Measurements from ENCODE around the gene MTCL1.

The MTCL1 gene

DNA sequence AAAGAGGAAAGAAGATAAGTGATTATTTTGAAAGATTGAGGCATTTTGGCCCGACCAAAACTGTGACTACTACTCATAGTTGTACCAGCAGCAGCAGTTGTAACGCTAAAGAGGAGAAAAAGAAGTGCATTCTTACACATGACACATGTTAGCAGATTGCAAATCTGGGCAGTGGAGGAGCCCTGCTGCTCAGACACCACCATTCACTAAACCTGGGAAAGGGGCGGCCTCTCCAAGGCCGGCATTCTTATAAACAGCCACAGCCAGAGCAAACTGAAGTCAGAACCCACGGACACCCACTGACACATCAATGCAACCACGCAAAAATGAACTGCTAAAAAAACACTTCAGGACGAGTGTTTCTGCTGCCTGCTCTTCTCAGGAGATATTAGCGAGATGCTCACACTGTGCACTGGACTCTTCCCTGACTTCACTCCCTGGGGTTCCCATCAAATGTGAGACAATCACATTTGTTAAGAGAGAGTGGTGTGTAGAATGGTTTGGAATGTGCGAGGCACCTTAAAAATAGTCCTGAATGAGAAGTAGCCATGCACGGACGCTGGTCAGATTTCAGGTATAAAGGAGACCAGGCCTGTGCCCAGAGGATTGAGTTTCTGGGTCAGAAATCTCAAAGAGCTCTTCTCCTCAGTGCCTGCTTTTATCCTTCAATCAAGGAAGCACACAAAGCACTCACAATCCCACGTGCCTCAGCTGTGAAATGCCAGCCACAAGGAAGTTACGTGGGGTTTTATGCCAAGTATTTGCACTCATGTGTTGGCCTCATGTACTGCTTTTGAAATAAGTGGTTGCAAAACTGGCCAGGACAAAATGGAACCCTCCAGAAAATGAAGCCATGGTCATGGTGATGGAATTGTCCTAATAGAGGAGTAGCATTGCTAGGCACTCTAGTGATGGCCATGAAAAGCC is 83.4 kb downstream of the MTCL1 start:
- in situ Hi-C loops (cut with HindIII; ENCODE audit: low sequenced_read_pairs): no loop called here

DNA sequence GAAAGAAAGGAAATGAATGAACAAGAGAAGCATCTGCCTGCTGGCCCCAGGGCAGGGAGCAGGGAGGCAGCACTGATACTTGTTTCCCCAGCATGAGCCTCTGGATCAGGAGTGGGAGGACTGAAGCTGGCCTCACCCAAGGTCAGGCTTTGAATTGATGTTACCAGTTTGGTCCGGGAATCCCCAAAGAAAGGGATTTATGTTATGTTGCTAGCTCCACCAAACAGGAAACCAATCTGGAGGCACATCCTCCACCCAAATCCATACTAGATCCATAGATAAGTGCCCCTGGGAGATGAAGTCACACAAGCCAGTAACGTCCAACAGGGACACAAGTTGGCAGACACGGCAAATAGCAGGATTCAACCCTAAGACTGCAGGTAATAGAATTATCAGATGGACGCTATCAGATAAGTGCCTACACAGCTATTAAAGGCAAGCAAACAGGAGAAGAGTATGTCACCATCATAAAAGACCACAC is 85.9 kb downstream of the MTCL1 start:
- in situ Hi-C loops (cut with HindIII; ENCODE audit: low sequenced_read_pairs): no loop called here

DNA sequence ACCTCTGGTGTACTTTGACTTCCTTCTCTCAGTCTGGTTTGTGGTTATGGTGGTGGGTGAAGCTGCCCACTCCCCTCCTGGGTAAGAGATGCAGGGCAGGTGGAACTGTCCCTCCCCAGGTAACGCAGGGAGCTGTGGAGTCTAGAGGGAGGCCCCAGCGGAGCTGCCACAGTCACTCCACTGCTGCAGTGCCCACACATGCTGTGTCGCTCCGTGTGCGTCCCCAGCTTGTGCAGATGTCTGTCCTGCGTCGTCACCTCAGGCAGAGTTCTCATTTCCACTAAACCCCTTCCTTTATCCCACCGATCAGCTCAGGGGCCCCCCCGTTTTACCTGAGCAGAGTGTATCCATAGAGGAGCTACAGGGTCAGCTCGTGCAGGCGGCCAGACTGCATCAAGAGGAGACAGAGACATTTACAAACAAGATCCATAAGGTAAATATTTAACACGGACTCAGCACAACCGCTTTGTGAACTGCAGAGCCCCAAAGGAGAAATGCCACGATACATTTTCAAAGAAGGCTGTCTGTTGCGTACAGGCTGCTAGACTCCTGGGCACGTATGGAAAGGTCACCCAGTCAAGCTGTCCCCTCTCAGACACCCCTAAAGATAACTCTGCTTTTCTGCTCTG is 87.4 kb downstream of the MTCL1 start:
- in situ Hi-C loops (cut with HindIII; ENCODE audit: low sequenced_read_pairs): no loop called here

DNA sequence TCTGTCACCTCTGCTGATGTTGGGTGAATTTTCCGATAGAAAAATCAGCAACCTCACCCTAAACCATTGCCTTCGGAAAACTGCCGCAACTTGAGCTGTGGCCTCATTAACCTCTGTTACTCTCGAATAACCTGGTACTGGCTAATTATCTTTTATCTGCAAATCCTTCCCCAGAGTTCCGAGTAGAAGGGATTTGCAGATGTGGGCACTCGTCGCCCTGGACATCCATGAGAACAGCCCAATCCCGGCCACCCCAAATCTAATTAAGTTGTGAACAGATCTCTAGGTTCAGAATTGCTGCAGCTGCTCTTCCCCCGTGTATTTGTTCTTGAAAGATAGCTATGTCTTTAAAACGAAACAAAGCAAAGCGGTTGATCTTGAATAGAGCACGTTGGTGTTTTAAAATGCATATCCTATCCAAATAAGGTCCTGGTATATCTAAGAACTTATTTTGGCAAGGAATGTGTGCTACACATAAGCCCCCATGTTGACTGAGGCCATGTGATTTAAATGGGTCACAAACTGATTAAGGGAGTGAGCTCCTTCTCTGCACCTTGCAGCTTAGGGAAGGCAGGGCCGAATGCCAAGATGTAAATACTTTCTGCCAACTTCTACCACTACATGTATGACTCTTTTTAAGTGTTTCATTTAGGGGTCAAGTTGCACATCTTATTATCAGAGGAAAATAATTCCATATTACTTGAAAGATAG is 88.2 kb downstream of the MTCL1 start:
- in situ Hi-C loops (cut with HindIII; ENCODE audit: low sequenced_read_pairs): no loop called here

DNA sequence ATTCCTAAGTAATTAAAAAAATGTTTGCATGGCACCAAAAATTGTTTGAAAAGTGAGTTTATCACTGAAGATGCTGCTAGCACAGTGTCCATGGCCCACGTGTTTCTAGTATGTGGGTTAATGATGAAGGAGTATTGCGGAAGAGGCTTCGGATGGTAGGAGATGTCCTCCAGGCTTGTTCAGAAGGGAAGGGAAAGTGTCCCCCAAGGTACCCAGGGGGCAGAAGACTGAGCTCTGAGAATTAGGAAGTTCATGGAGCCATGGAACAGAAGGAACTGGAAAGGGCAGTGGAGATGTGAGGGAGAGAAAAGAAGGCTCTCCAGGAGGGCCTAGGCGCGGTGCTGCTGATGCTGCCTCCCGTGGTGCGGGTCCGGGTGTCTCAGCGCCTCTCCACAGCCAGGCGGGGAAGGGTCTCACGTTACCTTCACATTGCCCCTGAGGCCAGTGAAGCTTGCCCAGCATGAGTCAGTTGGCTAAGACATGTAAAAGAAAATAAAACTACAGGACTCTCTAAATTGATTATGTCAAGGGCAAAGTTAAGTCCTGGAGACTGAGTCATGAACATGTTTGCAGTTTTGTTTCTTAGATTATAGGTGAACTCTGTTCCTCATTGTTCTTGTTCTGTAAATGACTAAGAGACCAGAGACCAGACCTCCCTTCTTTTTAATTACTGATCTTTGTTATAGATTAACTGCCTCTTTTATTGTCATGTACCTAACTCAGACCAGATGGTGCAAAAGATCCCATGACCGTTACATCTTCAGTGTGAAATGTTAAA is 89.0 kb downstream of the MTCL1 start:
- in situ Hi-C loops (cut with HindIII; ENCODE audit: low sequenced_read_pairs): no loop called here

DNA sequence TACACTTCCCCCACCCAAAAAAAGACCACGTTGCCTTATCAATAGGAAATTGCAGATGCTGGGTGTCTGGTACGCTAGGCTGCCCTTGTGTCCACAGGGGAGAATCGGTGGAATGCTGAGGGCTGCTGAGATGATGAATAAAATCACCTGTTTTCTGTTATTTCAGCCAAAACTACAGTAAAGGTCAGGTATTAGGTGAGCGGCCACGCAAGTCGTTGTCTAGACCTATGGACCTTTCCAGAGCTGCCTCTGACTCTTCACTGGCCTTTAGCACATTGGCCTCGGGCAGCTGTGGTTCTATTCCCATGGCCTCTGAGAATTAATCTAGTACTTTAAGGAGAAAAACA is 89.6 kb downstream of the MTCL1 start:
- in situ Hi-C loops (cut with HindIII; ENCODE audit: low sequenced_read_pairs): loop anchor here (5.0 kb wide), 1 partner anchor 42 kb away; no protein-coding TSS in a partner anchor

DNA sequence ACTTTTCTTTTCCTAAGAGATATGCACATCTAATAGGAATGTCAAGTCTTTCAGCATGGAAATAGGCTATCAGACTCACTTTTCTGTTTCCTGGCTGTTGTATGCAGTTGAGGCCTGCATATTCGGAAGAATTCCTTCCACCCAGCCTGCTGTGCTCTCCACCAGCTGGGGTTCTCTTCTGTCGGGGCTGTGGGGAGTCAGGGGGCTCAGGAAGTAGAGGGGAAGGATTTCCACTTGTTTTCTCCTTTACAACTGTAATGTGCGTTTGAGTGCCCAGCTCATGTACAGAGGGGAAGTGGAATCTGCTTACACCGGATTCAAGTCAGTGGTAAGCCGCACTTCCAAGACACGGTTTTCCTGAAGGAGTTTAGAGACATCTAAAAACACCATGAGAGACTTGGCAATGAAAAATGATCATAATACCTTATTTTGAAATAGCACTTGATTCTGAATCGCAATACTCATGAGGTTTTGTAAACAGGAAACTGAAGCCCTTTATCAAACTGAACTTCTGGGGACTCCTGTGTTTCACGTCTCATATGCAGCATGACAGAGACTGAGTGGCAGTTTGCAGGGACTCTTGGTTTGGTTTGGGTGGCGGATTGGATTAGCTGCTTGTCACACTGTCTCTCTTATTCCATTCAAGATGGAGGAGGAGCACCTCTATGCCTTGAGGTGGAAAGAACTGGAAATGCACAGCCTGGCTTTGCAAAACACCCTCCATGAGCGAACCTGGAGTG is 90.4 kb downstream of the MTCL1 start:
- in situ Hi-C loops (cut with HindIII; ENCODE audit: low sequenced_read_pairs): loop anchor here (5.0 kb wide), 1 partner anchor 42 kb away; no protein-coding TSS in a partner anchor

DNA sequence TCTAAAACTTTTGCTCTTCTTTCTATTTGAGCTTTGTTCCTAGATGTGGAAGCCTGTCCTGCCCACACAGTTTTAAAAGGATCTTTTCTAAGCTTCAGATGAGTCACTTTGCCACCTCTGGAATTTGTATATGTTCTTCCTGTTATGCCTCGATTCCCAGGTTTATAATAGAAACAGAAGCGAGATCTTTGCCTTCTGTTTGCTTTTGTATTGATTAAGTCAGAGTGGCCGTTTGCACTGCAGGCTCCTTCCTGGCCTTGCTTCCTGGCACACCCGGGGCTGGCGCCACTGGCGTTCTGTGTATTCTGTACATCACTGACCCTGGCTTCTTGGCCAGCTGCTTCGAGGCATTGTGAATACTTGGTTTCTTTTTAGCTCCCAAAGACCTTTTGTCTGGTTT is 91.8 kb downstream of the MTCL1 start:
- in situ Hi-C loops (cut with HindIII; ENCODE audit: low sequenced_read_pairs): loop anchor here (5.0 kb wide), 1 partner anchor 40 kb away; no protein-coding TSS in a partner anchor

DNA sequence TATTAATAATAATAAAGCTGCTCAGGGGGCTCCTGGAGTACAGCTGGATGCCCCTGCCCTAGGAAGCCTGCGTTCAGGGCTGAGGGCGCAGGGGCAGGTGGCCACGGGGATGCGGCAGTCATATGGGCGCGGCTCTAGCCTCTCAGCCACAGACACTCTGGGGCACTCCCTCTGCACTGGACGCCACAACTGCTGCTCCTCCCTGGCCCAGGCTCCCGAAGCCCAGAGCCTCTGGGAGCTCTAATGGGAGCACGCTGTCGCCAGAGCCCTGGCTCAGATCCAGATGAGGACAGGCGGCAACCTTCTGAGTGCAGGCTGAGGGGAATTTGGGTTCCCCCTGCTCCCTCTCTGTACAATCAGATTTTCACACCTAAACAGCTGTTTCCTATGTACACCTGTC is 93.6 kb downstream of the MTCL1 start:
- in situ Hi-C loops (cut with HindIII; ENCODE audit: low sequenced_read_pairs): loop anchor here (5.0 kb wide), 1 partner anchor 38 kb away; no protein-coding TSS in a partner anchor

DNA sequence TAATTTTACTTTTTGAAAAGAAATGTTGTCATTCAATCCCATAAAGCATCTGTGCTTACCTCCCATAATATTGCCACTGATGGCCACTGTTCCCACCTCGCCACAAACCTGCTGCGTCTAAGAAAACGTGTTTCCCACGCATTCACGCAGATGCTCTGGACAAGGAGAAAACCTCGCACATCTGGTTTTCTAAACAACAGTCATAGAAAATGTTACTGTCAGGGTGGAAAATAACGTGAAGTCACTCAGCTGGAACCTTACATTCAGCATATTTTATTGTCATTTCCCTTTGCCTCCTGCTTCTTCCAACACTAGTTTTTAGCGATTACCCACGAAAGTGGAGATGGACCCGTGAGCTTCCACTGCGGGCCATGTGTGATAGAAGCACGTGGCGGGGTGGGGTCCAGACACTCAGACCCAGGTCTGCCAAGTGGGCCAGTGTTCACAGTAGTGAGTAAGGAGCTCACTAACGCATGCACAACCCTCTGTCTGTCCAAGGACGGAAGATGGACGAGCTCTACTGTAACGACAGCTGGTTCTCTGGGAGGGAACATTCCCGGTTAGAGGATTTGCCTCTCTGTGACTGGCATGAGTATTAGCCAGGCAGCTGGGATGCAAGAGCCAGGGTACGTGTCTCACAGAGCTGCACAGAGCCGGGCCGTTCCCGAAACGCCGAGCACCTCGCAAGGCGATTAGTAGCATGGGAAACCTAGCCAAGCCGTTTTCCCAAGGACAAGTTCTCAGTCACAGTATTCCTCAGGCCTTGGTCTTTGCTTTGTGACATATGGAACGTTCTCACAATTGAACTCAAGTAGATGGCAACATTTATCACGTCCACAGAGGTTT is 94.5 kb downstream of the MTCL1 start:
- in situ Hi-C loops (cut with HindIII; ENCODE audit: low sequenced_read_pairs): loop anchor here (5.0 kb wide), 1 partner anchor 37 kb away; no protein-coding TSS in a partner anchor

DNA sequence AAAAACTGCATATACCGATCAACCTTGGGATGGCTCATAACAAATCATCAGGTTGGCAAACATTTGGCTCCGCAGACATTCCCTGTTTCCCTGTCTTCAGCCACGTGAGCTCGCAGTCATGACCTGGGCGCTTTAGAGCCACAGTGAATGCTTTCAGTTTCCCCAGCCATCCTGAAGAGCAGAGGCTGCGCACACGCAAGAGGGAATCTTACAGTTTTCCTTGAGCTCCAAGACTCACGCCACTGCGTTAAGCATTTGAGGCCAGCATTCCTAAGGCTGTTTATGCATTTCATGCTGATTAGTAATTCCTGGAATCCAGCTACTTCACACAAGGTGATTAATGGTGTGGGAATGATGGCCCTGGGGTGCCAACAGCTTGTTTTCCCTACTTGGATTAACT is 95.1 kb downstream of the MTCL1 start:
- in situ Hi-C loops (cut with HindIII; ENCODE audit: low sequenced_read_pairs): no loop called here

DNA sequence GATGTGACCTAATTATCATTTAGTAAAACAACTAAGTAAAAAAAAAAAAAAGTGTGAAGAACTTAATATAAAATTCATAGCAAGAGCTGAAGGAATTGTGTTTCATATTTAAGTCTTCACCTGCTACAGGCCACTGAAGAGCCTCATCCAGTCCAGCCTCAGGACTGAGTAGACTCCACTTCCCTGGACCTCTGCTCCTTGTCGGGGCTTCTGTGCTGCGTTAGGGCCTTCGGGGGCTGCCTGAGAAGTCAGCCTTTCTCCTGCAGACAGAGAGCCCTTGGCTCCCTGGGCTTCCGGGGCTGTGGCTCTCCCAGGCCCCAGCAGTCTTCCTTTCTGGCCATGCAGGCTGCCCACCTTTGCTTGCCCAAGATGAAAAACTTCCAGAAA is 95.5 kb downstream of the MTCL1 start:
- in situ Hi-C loops (cut with HindIII; ENCODE audit: low sequenced_read_pairs): no loop called here

DNA sequence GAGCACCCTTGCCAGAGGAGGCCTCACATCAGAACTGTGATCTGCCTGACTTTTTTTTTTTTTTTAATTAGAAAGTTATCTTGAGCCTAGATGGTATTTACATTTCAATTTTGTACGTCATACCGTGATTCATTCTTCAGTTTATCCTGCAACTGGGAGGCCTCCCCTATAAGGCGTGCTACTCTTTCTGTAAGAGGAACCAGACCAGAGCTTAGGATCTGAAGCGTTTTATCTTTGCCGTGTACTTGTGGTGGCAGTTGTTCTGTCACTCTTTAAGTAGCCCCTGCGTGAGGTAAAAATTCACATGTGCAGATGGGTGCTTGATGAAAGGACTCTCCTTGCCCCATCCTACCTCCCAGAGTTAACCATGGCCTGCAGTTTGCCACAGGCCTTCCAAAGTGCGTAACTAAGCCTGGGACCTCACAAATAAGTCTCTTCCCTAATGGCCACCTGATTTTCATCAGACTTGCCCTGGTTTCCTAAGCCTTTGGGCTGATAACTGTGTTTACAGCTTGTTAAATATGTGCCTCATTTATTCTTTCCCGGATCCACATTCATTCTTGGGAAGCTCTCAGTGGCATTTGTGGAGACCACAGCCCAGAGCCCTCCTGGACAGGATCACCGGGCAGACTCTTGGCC is 96.0 kb downstream of the MTCL1 start:
- in situ Hi-C loops (cut with HindIII; ENCODE audit: low sequenced_read_pairs): no loop called here

DNA sequence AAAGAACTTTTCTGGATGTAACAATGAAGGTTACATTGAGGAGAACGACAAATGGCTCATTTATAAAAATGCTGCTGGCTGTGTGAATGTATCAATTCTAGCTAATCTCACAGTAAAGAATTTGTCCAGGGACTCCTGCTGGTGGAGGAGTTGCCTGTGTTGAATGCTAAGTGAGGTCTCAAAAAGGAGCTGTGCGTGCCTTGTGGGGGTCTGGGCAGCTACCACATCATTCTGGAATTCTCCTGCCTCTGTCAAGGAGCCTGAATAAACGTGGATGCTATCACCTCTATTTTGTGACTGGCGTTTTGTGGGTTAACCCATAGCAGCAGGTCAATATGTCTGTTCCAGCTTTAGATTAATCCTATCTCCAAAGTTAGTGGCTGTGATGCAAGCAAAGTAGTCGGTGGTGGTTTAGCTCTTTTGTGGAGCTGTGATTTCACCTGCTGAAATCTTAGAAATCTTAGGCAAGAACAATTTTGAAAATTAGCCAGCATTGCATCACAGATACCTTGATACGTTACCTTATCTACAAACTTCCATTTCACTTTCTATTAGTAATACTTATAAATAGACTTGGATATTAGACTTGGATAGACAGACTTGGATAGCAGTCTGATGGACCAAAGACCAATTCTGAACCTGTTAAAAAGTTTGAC is 96.8 kb downstream of the MTCL1 start:
- in situ Hi-C loops (cut with HindIII; ENCODE audit: low sequenced_read_pairs): no loop called here

DNA sequence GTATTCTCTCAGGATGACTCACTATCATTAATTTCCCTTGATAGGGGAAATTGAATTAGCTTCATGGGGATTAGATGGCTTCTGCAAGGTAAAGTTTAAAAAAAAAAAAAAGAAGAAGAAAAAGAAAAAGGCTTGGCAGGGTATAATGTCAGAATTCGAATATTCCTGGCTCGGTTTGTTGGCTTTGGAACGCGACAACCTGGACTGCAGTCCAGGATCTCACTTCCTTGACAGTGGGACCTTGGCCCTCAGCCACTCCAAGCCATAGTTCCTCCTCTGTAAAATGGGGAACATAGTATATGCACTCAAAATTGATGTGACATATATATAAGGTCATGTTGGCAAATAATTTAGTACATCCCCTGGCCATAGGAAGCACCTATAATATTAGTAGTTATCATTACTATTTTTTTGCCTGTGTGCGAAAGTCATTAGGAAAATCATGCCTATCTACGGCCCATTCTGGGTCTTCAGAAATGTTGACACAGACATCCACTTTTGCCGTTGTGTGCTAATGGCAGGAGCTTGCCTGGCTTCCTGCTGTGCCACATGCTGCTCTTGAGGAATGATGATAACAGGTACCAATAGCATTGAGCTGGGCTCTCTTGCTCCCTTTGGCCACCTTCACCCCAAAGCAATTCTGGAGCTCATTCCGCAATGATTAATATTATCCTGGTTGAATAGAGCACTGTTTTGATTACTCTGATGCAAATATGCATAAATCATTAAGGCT is 97.9 kb downstream of the MTCL1 start:
- in situ Hi-C loops (cut with HindIII; ENCODE audit: low sequenced_read_pairs): no loop called here

DNA sequence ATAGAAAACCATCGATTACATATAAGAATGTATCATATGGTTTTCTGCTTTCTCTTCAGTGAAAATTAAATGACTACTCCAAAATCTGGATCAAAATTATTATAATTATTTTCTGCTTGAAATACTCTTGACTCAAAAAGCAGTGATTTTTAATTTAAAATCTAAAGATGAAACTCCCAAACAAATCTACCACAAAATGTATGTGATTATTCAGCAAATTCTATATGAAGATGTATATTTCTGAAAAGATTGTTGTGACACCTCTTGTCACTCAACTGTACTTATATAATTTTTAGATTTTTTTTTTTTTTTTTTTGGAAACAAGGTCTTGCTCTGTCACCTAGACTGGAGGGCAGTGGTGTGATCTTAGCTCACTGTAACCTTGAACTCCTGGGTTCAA is 98.6 kb downstream of the MTCL1 start:
- in situ Hi-C loops (cut with HindIII; ENCODE audit: low sequenced_read_pairs): no loop called here

DNA sequence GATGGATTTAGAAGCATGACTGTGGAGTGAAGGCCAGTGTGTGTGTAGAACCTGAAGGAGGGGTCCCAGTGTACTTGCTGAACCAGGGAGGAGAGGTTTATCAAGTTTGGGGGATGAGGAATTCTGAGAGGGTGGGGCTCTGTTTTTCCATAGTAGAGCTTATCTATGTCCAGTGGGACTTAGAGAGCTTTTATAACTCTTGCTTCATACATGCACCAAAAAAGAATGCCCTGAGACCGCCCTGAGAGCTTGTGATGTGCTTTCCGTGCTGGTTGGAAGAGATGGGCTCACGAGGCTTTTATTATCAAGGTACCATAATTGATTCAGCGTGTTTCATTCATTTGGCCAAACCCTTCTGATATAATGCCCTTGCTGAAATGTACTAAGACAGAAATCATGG is 100.2 kb downstream of the MTCL1 start:
- in situ Hi-C loops (cut with HindIII; ENCODE audit: low sequenced_read_pairs): no loop called here
